ENCODE results near the gene ZNF784. TPM values are rescaled to one million over a fixed set of nuclear protein-coding genes. Genes with fewer than 3 reads are reported as not detected.

The ZNF784 gene
- total and polyA plus RNA-seq, 2 of the 8 experiments (the other 6 are each of a cell fraction or from before 2014, with no cell fraction given): 6.5 to 8.0 TPM

DNA sequence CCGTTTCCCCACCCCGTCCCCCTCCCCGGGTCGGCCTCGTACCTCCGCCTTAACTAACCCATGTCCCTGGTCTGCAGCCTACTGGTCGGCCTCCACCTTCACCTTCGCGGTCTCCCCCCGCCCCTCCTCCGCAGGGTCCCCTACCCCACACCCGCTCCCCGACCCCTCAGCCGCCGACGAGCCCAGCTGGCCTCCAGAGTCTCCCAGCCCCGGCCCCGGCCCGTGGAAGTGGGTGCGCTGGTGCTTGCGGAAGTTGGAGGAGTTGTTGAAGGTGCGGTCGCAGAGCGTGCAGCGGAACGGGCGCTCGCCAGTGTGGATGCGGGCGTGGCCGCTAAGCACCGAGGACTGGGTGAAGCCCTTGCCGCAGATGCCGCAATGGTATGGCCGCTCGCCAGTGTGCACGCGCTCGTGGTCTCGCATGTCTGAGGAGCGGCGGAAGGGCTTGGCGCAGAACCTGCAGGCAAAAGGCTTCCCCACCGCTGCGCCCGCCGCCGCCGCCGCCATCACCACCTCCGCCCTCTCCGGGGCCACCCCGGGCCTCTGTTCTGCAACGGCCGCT, 2.6 kb downstream of the ZNF784 start:
- Histone ChIP-seq H3K4me2 (ENCODE audit: insufficient read depth in 1 of 2, low read depth in 2 of 2, low read length in 2 of 2) (no peak overlapping the region), H3K79me1 (ENCODE audit: low read depth, low read length) (no peaks in the 10 kb centered on the region), H3K27me3 (replicated peaks in 1 of 4; ENCODE audit: control insufficient read depth in 3 of 4, extremely low read depth in 1 of 4, insufficient read depth in 3 of 4, low read length in 3 of 4) (peaks cover 0 to 2% (median 0%) of the 10 kb centered on the region in 4 experiments; a peak in 1 of 7 replicates), H2BK120ac (replicated peaks; ENCODE audit: low read depth, low read length) (no peak overlapping the region), H2AFZ (ENCODE audit: low read length) (no peak overlapping the region), H3K4me1 (replicated peaks in 1 of 4; ENCODE audit: control insufficient read depth in 3 of 4, insufficient read depth in 4 of 4, low read length in 3 of 4) (peaks cover 0 to 3% (median 0%) of the 10 kb centered on the region in 4 experiments; a peak in 3 of 7 replicates), H2BK12ac (ENCODE audit: low read depth, low read length) (no peak overlapping the region), H3K9ac (replicated peaks in 1 of 4; ENCODE audit: extremely low read depth in 1 of 4, low read depth in 3 of 4, low read length in 3 of 4) (no peak overlapping the region), H3K9me3 (ENCODE audit: insufficient read depth in 2 of 2, low read depth in 1 of 2, low read length in 1 of 2) (no peaks in the 10 kb centered on the region), H3K79me2 (ENCODE audit: control insufficient read depth in 1 of 2, insufficient read depth in 2 of 2, low read length in 2 of 2) (no peaks in the 10 kb centered on the region), H3K27ac (ENCODE audit: low read depth, low read length) (no peak overlapping the region), H4K91ac (replicated peaks; ENCODE audit: insufficient read length, low read length) (no peak overlapping the region), H3K56ac (replicated peaks; ENCODE audit: insufficient read length, low read depth, low read length) (no peak overlapping the region), H3K23me2 (ENCODE audit: low read depth, low read length) (no peaks in the 10 kb centered on the region), H2AK5ac (ENCODE audit: low read depth, low read length) (no peak overlapping the region), H3K18ac (ENCODE audit: extremely low read depth, low read length) (no peak overlapping the region), H3K4ac (replicated peaks; ENCODE audit: insufficient read length, low read depth, low read length) (no peak overlapping the region), H3K14ac (ENCODE audit: insufficient read length) (no peak overlapping the region), H3K4me3 (ENCODE audit: extremely low read depth in 1 of 4, insufficient read depth in 2 of 4, low read depth in 3 of 4, low read length in 4 of 4) (no peak overlapping the region), H2BK15ac (ENCODE audit: low read length) (no peak overlapping the region), H4K20me1 (replicated peaks in 1 of 2; ENCODE audit: control insufficient read depth in 1 of 2, insufficient read depth in 2 of 2, low read length in 2 of 2) (peaks cover 1 to 5% of the 10 kb centered on the region in 2 experiments), H2BK20ac (ENCODE audit: low read length) (no peak overlapping the region), H2BK5ac (ENCODE audit: low read depth, low read length) (no peak overlapping the region), H3K23ac (ENCODE audit: insufficient read length) (no peak overlapping the region), H3K36me3 (ENCODE audit: control insufficient read depth in 2 of 4, insufficient read depth in 4 of 4, low read length in 3 of 4) (peaks cover 0 to 11% (median 4%) of the 10 kb centered on the region in 4 experiments; a peak in 5 of 8 replicates), H4K5ac (ENCODE audit: insufficient read length, low read depth, low read length) (no peak overlapping the region), H4K8ac (ENCODE audit: extremely low read depth, insufficient read depth, low read length) (no peak overlapping the region)
- 95% methylated on average over 33 of the region's 55 CpGs; no CpG with 5 or more reads in 1 of the 2 experiments for WGBS, 2 experiments (ENCODE audit: extremely low coverage in 1 of 2, insufficient coverage in 1 of 2, insufficient read length in 1 of 2, insufficient replicate concordance in 2 of 2, low coverage in 1 of 2, low lambda C conversion rate in 2 of 2, missing lambda C conversion rate in 1 of 2)
- CTCF ChIA-PET (ENCODE audit: partially characterized antibody): interaction anchor here (3.2 to 8.0 kb wide), 2 partner anchors 10 to 16 kb away, joined by 9 to 38 read pairs; partner anchors contain the start of gene ZNF865
- TF ChIP-seq E2F6 (IDR thresholded peaks at IDR 0.05): no peak
- DNase-seq (ENCODE audit: low read depth in 1 of 2, low spot score in 2 of 2) (no peak), FAIRE-seq (no peak)
- POLR2A ChIA-PET (ENCODE audit: partially characterized antibody): interaction anchor here (1.2 to 6.8 kb wide), 5 partner anchors 10 to 22 kb away, joined by 3 to 32 read pairs (median 11); partner anchors contain the start of genes FIZ1, ZNF524 and ZNF865
